Measurements from ENCODE around the gene ACSS1. TPM values are rescaled to one million over a fixed set of nuclear protein-coding genes. Genes with fewer than 3 reads are reported as not detected.

ACSS1 gene
- total RNA-seq, 1 experiment from 2014 or later, result 0.51 TPM

DNA sequence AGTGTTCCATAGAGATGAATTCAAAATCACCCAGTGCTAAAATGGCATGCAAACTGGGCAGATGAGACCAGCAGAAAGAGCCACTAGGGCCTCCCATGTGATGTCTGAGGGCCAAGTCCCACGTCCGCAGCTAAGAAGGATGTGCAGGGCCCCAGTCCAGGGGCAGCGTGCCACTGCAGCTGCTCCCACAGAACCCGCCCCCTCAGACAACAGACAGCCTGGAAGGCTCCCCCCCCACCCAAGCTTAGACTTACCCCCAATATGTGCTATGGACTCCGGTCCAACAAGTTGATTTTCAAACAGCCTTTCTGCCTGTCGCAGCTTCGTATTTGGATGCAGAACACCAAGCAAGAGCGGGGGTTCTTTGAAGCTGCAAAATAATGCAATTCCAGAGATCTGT is 79.4 kb downstream of the ACSS1 start:
- Mint-ChIP-seq H3K4me1 (ENCODE audit: insufficient read depth, unreplicated experiment) (no peaks in the 10 kb centered on the region), H3K27me3 (ENCODE audit: insufficient read depth, unreplicated experiment) (no peaks in the 10 kb centered on the region), H3K27ac (ENCODE audit: low read depth, unreplicated experiment) (no peak overlapping the region), H3K9me3 (ENCODE audit: unreplicated experiment) (peaks cover 14% of the 10 kb centered on the region), H3K4me3 (ENCODE audit: unreplicated experiment) (no peak overlapping the region), H3K36me3 (ENCODE audit: insufficient read depth, unreplicated experiment) (peaks cover 60% of the 10 kb centered on the region)
- ChIA-PET POLR2A (interaction anchor here (0.5 to 1.7 kb wide), 2 partner anchors 10 to 195 kb away, joined by 3 read pairs; no protein-coding TSS in a partner anchor), CTCF (interaction anchor here (1.3 to 1.4 kb wide), 2 partner anchors 16 to 48 kb away, joined by 6 read pairs; no protein-coding TSS in a partner anchor)
- BruUV-seq (replicated peaks), result no TSS peak
- no peak for DNase-seq (ENCODE audit: unreplicated experiment)
- TF ChIP-seq, protein P1, sequence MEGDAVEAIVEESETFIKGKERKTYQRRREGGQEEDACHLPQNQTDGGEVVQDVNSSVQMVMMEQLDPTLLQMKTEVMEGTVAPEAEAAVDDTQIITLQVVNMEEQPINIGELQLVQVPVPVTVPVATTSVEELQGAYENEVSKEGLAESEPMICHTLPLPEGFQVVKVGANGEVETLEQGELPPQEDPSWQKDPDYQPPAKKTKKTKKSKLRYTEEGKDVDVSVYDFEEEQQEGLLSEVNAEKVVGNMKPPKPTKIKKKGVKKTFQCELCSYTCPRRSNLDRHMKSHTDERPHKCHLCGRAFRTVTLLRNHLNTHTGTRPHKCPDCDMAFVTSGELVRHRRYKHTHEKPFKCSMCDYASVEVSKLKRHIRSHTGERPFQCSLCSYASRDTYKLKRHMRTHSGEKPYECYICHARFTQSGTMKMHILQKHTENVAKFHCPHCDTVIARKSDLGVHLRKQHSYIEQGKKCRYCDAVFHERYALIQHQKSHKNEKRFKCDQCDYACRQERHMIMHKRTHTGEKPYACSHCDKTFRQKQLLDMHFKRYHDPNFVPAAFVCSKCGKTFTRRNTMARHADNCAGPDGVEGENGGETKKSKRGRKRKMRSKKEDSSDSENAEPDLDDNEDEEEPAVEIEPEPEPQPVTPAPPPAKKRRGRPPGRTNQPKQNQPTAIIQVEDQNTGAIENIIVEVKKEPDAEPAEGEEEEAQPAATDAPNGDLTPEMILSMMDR (IDR thresholded peaks at IDR 0.05; ENCODE audit: unreplicated experiment), result no peak
- intact Hi-C loops (cut with micrococcal nuclease), result no loop called here

DNA sequence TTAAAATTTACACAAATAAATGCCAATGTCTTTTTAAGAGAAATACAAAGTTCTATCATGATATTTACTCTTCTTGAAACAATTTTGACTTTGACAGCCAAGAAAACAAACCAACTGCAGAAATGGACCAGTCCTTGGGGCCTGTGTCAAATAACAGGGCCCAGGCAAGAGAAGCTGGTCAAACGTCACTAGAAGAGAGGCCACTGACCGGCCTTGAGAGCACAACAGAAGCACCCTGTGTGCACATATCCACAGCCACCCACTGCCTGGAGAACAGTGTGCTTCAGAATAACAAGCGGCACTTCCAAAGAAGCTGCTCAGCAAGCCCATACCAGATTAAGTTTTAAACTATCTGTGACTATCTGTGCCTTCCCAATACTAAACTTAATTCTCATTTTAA is 80.1 kb downstream of the ACSS1 start:
- H3K4me1 Mint-ChIP-seq (ENCODE audit: insufficient read depth, unreplicated experiment), result no peaks in the 10 kb centered on the region
- TF ChIP-seq, protein P1 (IDR thresholded peaks at IDR 0.05; ENCODE audit: unreplicated experiment), result no peak
- no peak overlapping the region for H3K4me3 Mint-ChIP-seq (ENCODE audit: unreplicated experiment)
- H3K27me3 Mint-ChIP-seq (ENCODE audit: insufficient read depth, unreplicated experiment), result no peaks in the 10 kb centered on the region
- intact Hi-C loops (cut with micrococcal nuclease), result no loop called here
- H3K9me3 Mint-ChIP-seq (ENCODE audit: unreplicated experiment), result peaks cover 14% of the 10 kb centered on the region
- H3K27ac Mint-ChIP-seq (ENCODE audit: low read depth, unreplicated experiment), result no peak overlapping the region
- BruUV-seq (replicated peaks), result no TSS peak
- no peak for DNase-seq (ENCODE audit: unreplicated experiment)
- ChIA-PET CTCF (interaction anchor here (0.7 to 1.6 kb wide), 5 partner anchors 16 to 640 kb away, joined by 3 to 6 read pairs (median 5); no protein-coding TSS in a partner anchor), POLR2A (interaction anchor here (1.2 to 1.7 kb wide), 2 partner anchors 9 to 10 kb away, joined by 3 to 4 read pairs; no protein-coding TSS in a partner anchor)
- H3K36me3 Mint-ChIP-seq (ENCODE audit: insufficient read depth, unreplicated experiment), result peaks cover 60% of the 10 kb centered on the region

DNA sequence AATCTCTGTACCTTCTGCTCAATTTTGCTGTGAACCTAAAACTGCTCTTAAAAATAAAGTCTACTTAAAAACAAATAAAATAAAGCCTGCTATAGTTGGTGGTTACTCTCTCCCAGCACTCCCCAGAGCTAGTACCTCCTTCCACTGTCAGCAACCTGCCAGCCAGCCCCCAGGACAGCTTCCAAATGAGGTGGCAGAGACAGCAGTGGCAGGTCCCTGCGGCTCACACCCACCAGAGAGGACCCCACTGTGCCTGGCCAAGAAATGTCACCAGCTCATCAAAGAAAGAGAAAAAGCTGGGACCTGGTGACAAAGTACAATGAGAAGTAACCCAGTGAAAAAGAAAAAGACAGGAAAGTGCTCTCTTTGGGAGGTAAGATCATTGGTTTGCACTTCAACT is 80.6 kb downstream of the ACSS1 start:
- ChIA-PET CTCF (interaction anchor here (0.7 to 1.6 kb wide), 5 partner anchors 47 to 640 kb away, joined by 3 to 6 read pairs (median 3); no protein-coding TSS in a partner anchor), POLR2A (interaction anchor here (1.2 to 1.7 kb wide), 3 partner anchors 9 to 1321 kb away, joined by 3 to 4 read pairs (median 3); no protein-coding TSS in a partner anchor)
- H3K9me3 Mint-ChIP-seq (ENCODE audit: unreplicated experiment), result peaks cover 14% of the 10 kb centered on the region
- DNase-seq (ENCODE audit: unreplicated experiment), result no peak
- TF ChIP-seq, protein P1 (IDR thresholded peaks at IDR 0.05; ENCODE audit: unreplicated experiment), result no peak
- H3K4me1 Mint-ChIP-seq (ENCODE audit: insufficient read depth, unreplicated experiment), result no peaks in the 10 kb centered on the region
- peaks cover 58% of the 10 kb centered on the region for H3K36me3 Mint-ChIP-seq (ENCODE audit: insufficient read depth, unreplicated experiment)
- no peak overlapping the region for H3K27ac Mint-ChIP-seq (ENCODE audit: low read depth, unreplicated experiment)
- no TSS peak for BruUV-seq (replicated peaks)
- H3K27me3 Mint-ChIP-seq (ENCODE audit: insufficient read depth, unreplicated experiment), result no peaks in the 10 kb centered on the region
- intact Hi-C loops (cut with micrococcal nuclease), result no loop called here
- no peak overlapping the region for H3K4me3 Mint-ChIP-seq (ENCODE audit: unreplicated experiment)

DNA sequence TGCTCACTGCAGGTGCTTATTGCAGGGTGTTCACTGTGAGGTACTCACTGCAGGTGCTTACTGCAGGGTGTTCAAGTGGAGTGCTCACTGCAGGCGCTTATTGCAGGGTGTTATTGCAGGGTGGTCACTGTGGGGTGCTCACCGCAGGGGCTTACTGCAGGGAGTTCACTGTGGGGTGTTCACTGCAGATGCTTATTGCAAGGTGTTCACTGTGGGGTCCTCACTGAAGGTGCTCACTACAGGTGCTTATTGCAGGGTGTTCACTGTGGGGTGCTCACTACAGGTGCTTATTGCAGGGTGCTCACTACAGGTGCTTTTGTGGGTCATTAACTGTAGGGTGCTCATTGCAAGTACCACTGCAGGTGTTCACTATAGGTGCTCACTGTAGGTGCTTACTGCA is 85.6 kb downstream of the ACSS1 start:
- Mint-ChIP-seq H3K36me3 (ENCODE audit: insufficient read depth, unreplicated experiment) (peaks cover 69% of the 10 kb centered on the region), H3K4me3 (ENCODE audit: unreplicated experiment) (no peak overlapping the region), H3K9me3 (ENCODE audit: unreplicated experiment) (peaks cover 14% of the 10 kb centered on the region), H3K27me3 (ENCODE audit: insufficient read depth, unreplicated experiment) (no peaks in the 10 kb centered on the region), H3K4me1 (ENCODE audit: insufficient read depth, unreplicated experiment) (no peaks in the 10 kb centered on the region), H3K27ac (ENCODE audit: low read depth, unreplicated experiment) (no peak overlapping the region)
- POLR2A ChIA-PET, result no interaction called here
- CTCF ChIA-PET, result no interaction called here
- DNase-seq (ENCODE audit: unreplicated experiment), result no peak
- intact Hi-C loops (cut with micrococcal nuclease), result no loop called here
- TF ChIP-seq, protein P1 (IDR thresholded peaks at IDR 0.05; ENCODE audit: unreplicated experiment), result no peak
- no TSS peak for BruUV-seq (replicated peaks)

All from MCF 10A (cell line).